Measurements from ENCODE around the gene NKAIN2. TPM values are rescaled to one million over a fixed set of nuclear protein-coding genes. Genes with fewer than 3 reads are reported as not detected.

NKAIN2 gene
- total RNA-seq, 1 donor from 2014 or later, result 0.56 TPM

- Mint-ChIP-seq H3K4me3 (ENCODE audit: unreplicated experiment) (no peak overlapping the region), H3K27ac (ENCODE audit: unreplicated experiment) (no peak overlapping the region), H3K27me3 (ENCODE audit: unreplicated experiment) (peaks cover 2% of the 10 kb centered on the region)
Observed at GRCh38 chr6:124057461-124057860, 253.8 kb downstream of the NKAIN2 start.

DNA sequence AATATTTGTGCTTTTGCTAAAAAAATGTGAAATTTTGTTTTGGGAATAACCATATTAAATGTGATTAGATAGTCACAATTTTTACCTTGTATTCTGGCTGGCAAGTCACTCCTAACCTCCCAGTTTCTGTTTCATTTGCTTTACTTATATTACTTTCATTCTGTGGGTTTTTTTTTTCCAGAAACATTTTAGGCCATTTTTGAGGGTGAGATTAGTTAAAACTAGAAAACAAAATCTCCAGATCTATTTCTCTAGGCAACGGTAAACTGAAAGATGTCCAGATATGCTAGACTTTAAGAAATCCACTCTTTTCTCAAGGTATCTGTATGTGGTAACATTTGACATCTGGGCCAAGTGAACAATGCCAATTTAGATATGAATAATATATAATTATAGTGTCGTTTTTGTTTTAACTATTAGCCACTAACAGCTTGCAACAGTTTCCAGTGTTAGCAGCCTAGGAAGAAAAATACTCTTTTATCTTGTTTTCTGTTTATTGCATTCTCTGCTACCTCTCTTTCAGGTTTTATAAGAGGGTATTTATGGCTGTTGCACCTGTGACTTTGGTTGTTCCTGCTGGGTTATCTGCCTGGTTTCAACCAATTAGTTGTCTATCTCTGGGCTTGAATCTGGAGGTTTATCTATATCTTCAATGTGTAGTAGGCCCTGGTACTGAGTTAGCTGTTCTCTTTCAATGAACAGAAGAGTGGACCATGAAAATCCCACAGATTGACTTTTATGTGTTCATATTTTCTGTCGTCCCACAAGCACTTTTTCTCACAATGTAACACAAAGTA, 260.9 kb downstream of the NKAIN2 start:
- H3K4me3 Mint-ChIP-seq (ENCODE audit: unreplicated experiment), result no peak overlapping the region
- H3K36me3 Mint-ChIP-seq (ENCODE audit: unreplicated experiment), result no peaks in the 10 kb centered on the region
- DNase-seq, result no peak
- TF ChIP-seq CTCF (IDR thresholded peaks at IDR 0.05; ENCODE audit: partially characterized antibody, unreplicated experiment), result no peak
- peaks cover 29% of the 10 kb centered on the region for H3K4me1 Mint-ChIP-seq (ENCODE audit: low read depth, unreplicated experiment)
- no peak overlapping the region for H3K27ac Mint-ChIP-seq (ENCODE audit: unreplicated experiment)
- H3K9me3 Mint-ChIP-seq (ENCODE audit: unreplicated experiment), result peaks cover 7% of the 10 kb centered on the region
- H3K27me3 Mint-ChIP-seq (ENCODE audit: unreplicated experiment), result peaks cover 4% of the 10 kb centered on the region

More at GRCh38 chr6:124057461-124057860, 253.8 kb downstream of the NKAIN2 start:
- Mint-ChIP-seq H3K9me3 (ENCODE audit: unreplicated experiment) (no peaks in the 10 kb centered on the region), H3K4me1 (ENCODE audit: low read depth, unreplicated experiment) (peaks cover 16% of the 10 kb centered on the region), H3K36me3 (ENCODE audit: unreplicated experiment) (no peaks in the 10 kb centered on the region)
- no peak for DNase-seq
- no peak for TF ChIP-seq CTCF (IDR thresholded peaks at IDR 0.05; ENCODE audit: partially characterized antibody, unreplicated experiment)

DNA sequence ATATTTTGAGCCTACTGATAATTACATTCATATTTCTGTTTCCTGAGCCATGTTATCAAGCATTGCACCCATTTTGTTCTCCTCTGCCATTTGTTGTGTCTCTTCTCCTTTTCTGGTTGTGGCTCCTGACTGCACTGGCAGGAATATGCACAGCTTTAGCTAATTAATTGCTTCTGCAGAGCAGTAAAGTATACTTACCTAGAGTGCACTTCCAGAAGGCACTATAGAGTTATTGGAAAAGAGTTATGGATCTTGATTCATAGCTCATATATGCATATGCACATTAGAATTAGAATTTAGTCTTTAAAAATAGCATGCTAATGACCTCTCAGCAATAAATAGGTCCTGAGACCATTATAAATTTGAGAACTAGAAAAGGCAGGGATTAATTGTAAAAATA, 262.6 kb downstream of the NKAIN2 start:
- peaks cover 4% of the 10 kb centered on the region for H3K27me3 Mint-ChIP-seq (ENCODE audit: unreplicated experiment)
- H3K9me3 Mint-ChIP-seq (ENCODE audit: unreplicated experiment), result peaks cover 8% of the 10 kb centered on the region
- H3K4me1 Mint-ChIP-seq (ENCODE audit: low read depth, unreplicated experiment), result peaks cover 29% of the 10 kb centered on the region
- no peak overlapping the region for H3K4me3 Mint-ChIP-seq (ENCODE audit: unreplicated experiment)
- no peaks in the 10 kb centered on the region for H3K36me3 Mint-ChIP-seq (ENCODE audit: unreplicated experiment)
- H3K27ac Mint-ChIP-seq (ENCODE audit: unreplicated experiment), result peak overlapping the region; percentile 71
- TF ChIP-seq CTCF (IDR thresholded peaks at IDR 0.05; ENCODE audit: partially characterized antibody, unreplicated experiment), result no peak
- no peak for DNase-seq

DNA sequence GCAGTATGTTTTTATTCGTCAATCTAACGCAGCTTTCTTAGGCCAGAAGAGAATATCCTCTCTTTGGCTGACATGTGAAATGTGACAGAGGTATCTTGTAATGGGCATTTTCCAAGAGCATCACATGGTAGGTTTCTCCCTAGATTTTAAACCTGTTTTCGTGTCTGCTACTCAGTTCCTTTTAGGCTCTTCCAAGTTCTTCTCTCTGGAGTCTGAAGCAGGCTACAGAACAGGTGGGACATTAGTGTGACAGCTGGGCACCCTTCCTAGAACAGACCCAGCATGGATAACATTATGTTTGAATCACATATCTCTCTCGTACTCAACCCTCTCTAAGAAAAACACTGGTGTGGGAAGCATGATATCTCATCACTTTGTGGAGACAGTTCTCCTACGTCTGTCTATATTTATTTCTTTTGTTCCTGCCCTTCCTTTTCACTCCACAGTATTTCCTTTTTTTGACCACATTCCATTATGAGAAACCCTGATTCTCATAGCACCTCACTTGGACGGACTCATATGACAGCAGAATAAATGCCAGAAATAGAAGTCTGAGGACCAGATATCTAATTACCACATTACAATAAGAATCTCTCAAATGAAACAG, 263.4 kb downstream of the NKAIN2 start:
- Mint-ChIP-seq H3K27ac (ENCODE audit: unreplicated experiment) (peak overlapping the region; percentile 90), H3K9me3 (ENCODE audit: unreplicated experiment) (peaks cover 8% of the 10 kb centered on the region), H3K27me3 (ENCODE audit: unreplicated experiment) (peaks cover 4% of the 10 kb centered on the region), H3K36me3 (ENCODE audit: unreplicated experiment) (no peaks in the 10 kb centered on the region), H3K4me3 (ENCODE audit: unreplicated experiment) (peak overlapping the region; percentile 51), H3K4me1 (ENCODE audit: low read depth, unreplicated experiment) (peaks cover 29% of the 10 kb centered on the region)
- peak; percentile 31 for DNase-seq
- TF ChIP-seq CTCF (IDR thresholded peaks at IDR 0.05; ENCODE audit: partially characterized antibody, unreplicated experiment), result no peak

Data from glutamatergic neuron (in vitro differentiated cells).